Breast epithelium (tissue), 3 donors: ENCODE measurements around the gene WNK3.

Experiments
- CTCF ChIP-seq, 3 donors: fragments of 450-650 bp; IDR thresholded peaks; one replicate each; pipeline ENCODE4 v1.5.1; 2016 to 2017; ENCODE audit warnings: antibody characterized with exemption in 3 of 3, mild to moderate bottlenecking in 3 of 3, moderate library complexity in 3 of 3
- POLR2A ChIP-seq: fragments of 450-650 bp; IDR thresholded peaks from one replicate; pipeline ENCODE4 v1.6.1; 2016; ENCODE audit warnings: antibody characterized with exemption, mild to moderate bottlenecking, moderate library complexity
- POLR2AphosphoS5 ChIP-seq, 3 donors: sonication (generic); formaldehyde crosslinking; IDR thresholded peaks; one replicate each; pipeline ENCODE4 v1.6.1; 2017; ENCODE audit warnings: antibody characterized with exemption in 3 of 3

- TF ChIP-seq CTCF (IDR thresholded peaks at IDR 0.05) (no peak), POLR2A (no peak), POLR2AphosphoS5 (IDR thresholded peaks at IDR 0.05) (no peak)
These were observed 180.5 kb downstream of the WNK3 start for GRCh38 chrX:54177306-54177705.
